Mesothelial cell of epicardium (in vitro differentiated cells): Measurements from ENCODE around the gene MAP2K6. TPM values are rescaled to one million over a fixed set of nuclear protein-coding genes. Genes with fewer than 3 reads are reported as not detected.

Experiments
- DNase-seq, 2 experiments: peaks; one replicate each; pipeline ENCODE4 v3.0.0; 2021; ENCODE audit warnings: low spot score in 2 of 2; ENCODE audit not compliant: unreplicated experiment in 2 of 2
- H3K27ac Mint-ChIP-seq: 2 replicates; pipeline ENCODE4 v1.8.0; 2021; ENCODE audit warnings: mixed read lengths
- H3K27me3 Mint-ChIP-seq: 2 replicates; pipeline ENCODE4 v1.8.0; 2021; ENCODE audit warnings: low read depth, mixed read lengths
- H3K36me3 Mint-ChIP-seq: 2 replicates; pipeline ENCODE4 v1.8.0; 2021; ENCODE audit warnings: mixed read lengths
- H3K4me1 Mint-ChIP-seq: 2 replicates; pipeline ENCODE4 v1.8.0; 2021; ENCODE audit warnings: mixed read lengths
- H3K4me3 Mint-ChIP-seq: 2 replicates; pipeline ENCODE4 v1.8.0; 2021; ENCODE audit warnings: mild to moderate bottlenecking, moderate library complexity, mixed read lengths
- H3K9me3 Mint-ChIP-seq: 2 replicates; pipeline ENCODE4 v1.8.0; 2021; ENCODE audit warnings: mixed read lengths
- CTCF ChIP-seq: fragments of 200-600 bp; sonication (generic); IDR thresholded peaks from one replicate; pipeline ENCODE4 v1.5.0; 2021; ENCODE audit warnings: antibody characterized with exemption; ENCODE audit not compliant: unreplicated experiment
- total RNA-seq: library from RNA; stranded (reverse); gene quantifications from 3 replicates; pipeline ENCODE4 v1.2.1, GENCODE V29; 2021

MAP2K6 gene
- total RNA-seq, 1 donor from 2014 or later = 21.2 TPM

- Mint-ChIP-seq H3K27ac (no peak overlapping the region), H3K27me3 (no peaks in the 10 kb centered on the region)
- DNase-seq = no peak
These were observed 166.8 kb downstream of the MAP2K6 start for GRCh38 chr17:69581061-69581961.

GRCh38 chr17:69588316-69588715 lies 173.8 kb downstream of the MAP2K6 start:
- no peak for TF ChIP-seq CTCF
- no peak overlapping the region for H3K27ac Mint-ChIP-seq

More at GRCh38 chr17:69581061-69581961, 166.8 kb downstream of the MAP2K6 start:
- no peaks in the 10 kb centered on the region for H3K36me3 Mint-ChIP-seq
- H3K4me3 Mint-ChIP-seq = no peak overlapping the region
- peaks cover 3% of the 10 kb centered on the region for H3K4me1 Mint-ChIP-seq
- no peak for TF ChIP-seq CTCF
- peaks cover 12% of the 10 kb centered on the region for H3K9me3 Mint-ChIP-seq

GRCh38 chr17:69588827-69589239 lies 174.3 kb downstream of the MAP2K6 start:
- DNase-seq = no peak
- no peak for TF ChIP-seq CTCF

More at GRCh38 chr17:69588316-69588715, 173.8 kb downstream of the MAP2K6 start:
- Mint-ChIP-seq H3K4me3 (no peak overlapping the region), H3K36me3 (no peaks in the 10 kb centered on the region), H3K9me3 (peaks cover 7% of the 10 kb centered on the region), H3K27me3 (no peaks in the 10 kb centered on the region), H3K4me1 (peaks cover 12% of the 10 kb centered on the region)
- no peak for DNase-seq

GRCh38 chr17:69590671-69591070 lies 176.2 kb downstream of the MAP2K6 start:
- Mint-ChIP-seq H3K9me3 (peaks cover 3% of the 10 kb centered on the region), H3K36me3 (no peaks in the 10 kb centered on the region), H3K4me1 (peaks cover 12% of the 10 kb centered on the region), H3K27ac (no peak overlapping the region), H3K27me3 (no peaks in the 10 kb centered on the region), H3K4me3 (no peak overlapping the region)
- no peak for DNase-seq
- TF ChIP-seq CTCF = no peak

More at GRCh38 chr17:69588827-69589239, 174.3 kb downstream of the MAP2K6 start:
- peaks cover 7% of the 10 kb centered on the region for H3K9me3 Mint-ChIP-seq
- peaks cover 12% of the 10 kb centered on the region for H3K4me1 Mint-ChIP-seq
- H3K27ac Mint-ChIP-seq = no peak overlapping the region
- H3K4me3 Mint-ChIP-seq = no peak overlapping the region
- no peaks in the 10 kb centered on the region for H3K27me3 Mint-ChIP-seq
- H3K36me3 Mint-ChIP-seq = no peaks in the 10 kb centered on the region

GRCh38 chr17:69592692-69593350 lies 178.3 kb downstream of the MAP2K6 start:
- Mint-ChIP-seq H3K4me3 (no peak overlapping the region), H3K36me3 (no peaks in the 10 kb centered on the region), H3K27ac (no peak overlapping the region), H3K9me3 (peaks cover 3% of the 10 kb centered on the region), H3K27me3 (no peaks in the 10 kb centered on the region), H3K4me1 (peaks cover 12% of the 10 kb centered on the region)
- TF ChIP-seq CTCF = no peak
- DNase-seq = no peak
